BLaER1 treated with 17β-estradiol and CSF1 and Interleukin-3, amounts not matched to agents 10 nM and 100 nM (cell line): Measurements from ENCODE around the gene TTC24.

Experiments
- H3K27ac ChIP-seq, 11 experiments: shearing (Covaris generic); formaldehyde crosslinking; 2 replicates each; pipeline ENCODE4 v1.8.1; 2022
- H3K27me3 ChIP-seq, 11 experiments: shearing (Covaris generic); formaldehyde crosslinking; 2 replicates each; pipeline ENCODE4 v1.8.1; 2022
- H3K36me3 ChIP-seq, 11 experiments: shearing (Covaris generic); formaldehyde crosslinking; 2 replicates each; pipeline ENCODE4 v1.8.1; 2022
- H3K4me1 ChIP-seq, 10 experiments: shearing (Covaris generic); formaldehyde crosslinking; 2 replicates each; pipeline ENCODE4 v1.8.1; 2022
- H3K4me2 ChIP-seq, 11 experiments: shearing (Covaris generic); formaldehyde crosslinking; 2 replicates each; pipeline ENCODE4 v1.8.1; 2022
- H3K4me3 ChIP-seq, 10 experiments: shearing (Covaris generic); formaldehyde crosslinking; 2 replicates each; pipeline ENCODE4 v1.8.1; 2022
- H3K9ac ChIP-seq, 11 experiments: shearing (Covaris generic); formaldehyde crosslinking; 2 replicates each; pipeline ENCODE4 v1.8.1; 2022
- H3K9me3 ChIP-seq, 11 experiments: shearing (Covaris generic); formaldehyde crosslinking; replicated peaks in 1 of 11; 2 replicates each; pipeline ENCODE4 v1.8.1; 2022
- H4K20me1 ChIP-seq, 11 experiments: shearing (Covaris generic); formaldehyde crosslinking; 2 replicates each; pipeline ENCODE4 v1.8.1; 2022
- Cebpa-rat ChIP-seq, 11 experiments: shearing (Covaris generic); IDR thresholded peaks; 2 replicates each; pipeline ENCODE4 v1.8.1; 2022

The TTC24 gene

DNA sequence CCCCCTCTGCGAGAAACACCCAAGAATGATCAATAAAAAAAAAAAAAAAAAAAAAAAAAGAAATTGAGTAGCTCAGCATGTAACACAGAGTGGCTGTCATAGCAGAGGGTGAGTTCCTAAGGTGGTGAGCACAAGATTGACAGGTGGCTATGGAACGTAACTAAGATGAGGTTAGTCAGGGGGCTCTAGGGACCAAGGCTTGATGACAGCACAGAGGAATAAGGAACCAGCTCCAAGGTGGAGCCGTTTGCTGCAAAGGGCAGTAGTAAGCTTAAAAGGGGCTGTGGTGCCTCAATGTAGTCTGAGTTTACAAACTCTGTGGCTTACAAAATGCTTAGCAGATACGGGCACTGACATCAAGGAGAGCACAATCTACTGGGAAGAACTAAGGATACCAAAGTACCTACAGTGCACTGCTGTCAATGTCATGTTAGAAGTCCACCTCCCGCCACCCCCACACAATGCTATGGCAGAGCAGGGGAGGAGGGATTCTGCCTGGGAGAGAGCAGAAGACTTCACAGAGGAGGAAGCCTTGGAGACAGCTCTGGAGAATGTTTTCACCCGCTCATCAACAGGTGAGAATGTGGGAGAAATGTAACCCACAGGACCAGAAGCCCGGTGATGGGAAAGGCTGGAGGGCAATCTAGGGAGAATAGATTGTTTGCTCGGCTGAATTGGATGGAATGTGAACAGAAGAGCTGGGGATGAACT lies 20.3 kb upstream of the TTC24 start:
- H3K27me3 ChIP-seq = no peaks in the 10 kb centered on the region
- H4K20me1 ChIP-seq = no peaks in the 10 kb centered on the region
- no peak overlapping the region for H3K4me3 ChIP-seq
- H3K27ac ChIP-seq = peak overlapping the region in 8 of 11 experiments; percentile 1 to 49 (median 37); a peak in 10 of 22 replicates
- peaks cover 0 to 80% (median 74%) of the 10 kb centered on the region in 11 experiments; a peak in 20 of 22 replicates for H3K36me3 ChIP-seq
- peak overlapping the region in 2 of 11 experiments; percentile 4 to 41; a peak in 1 of 22 replicates for H3K9ac ChIP-seq
- peak overlapping the region in 10 of 11 experiments; percentile 16 to 59 (median 35); a peak in 16 of 22 replicates for H3K4me2 ChIP-seq
- peaks cover 0 to 5% (median 0%) of the 10 kb centered on the region in 11 experiments; a peak in 1 of 22 replicates for H3K9me3 ChIP-seq
- TF ChIP-seq Cebpa-rat (IDR thresholded peaks at IDR 0.05) = no peak
- H3K4me1 ChIP-seq = peaks cover 32 to 50% (median 39%) of the 10 kb centered on the region in 10 experiments

DNA sequence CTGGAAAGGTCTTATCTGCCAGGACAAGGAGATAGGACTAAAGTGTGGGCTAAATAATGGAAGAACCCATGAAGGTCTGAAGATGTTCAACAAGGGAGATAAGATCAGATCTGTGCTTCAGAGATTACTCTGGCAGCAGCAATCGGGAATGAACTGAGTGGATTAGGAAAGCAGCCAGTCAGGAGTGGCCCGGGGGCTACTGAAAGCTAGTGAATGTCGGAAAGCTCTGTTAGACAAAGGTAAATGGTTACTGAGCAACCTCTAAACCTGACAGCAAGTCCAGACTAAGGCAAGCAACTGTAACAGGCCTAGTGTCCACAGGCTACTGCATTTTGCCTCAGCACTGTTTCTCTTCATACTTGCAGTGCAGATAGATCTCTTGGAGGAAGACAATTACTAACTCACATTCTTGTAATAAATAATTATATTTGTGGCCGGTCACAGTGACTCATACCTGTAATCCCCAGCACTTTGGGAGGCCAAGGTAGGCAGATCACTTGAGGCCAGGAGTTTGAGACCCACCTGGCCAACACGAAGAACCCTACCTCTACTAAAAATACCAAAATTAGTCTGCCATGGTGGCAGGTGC lies 19.6 kb upstream of the TTC24 start:
- Histone ChIP-seq H3K27ac (peak overlapping the region in 6 of 11 experiments; percentile 1 to 49 (median 40); a peak in 8 of 22 replicates), H3K36me3 (peaks cover 0 to 80% (median 76%) of the 10 kb centered on the region in 11 experiments; a peak in 20 of 22 replicates)

GRCh38 chr1:156560585-156561163 lies 18.8 kb upstream of the TTC24 start:
- TF ChIP-seq Cebpa-rat (IDR thresholded peaks at IDR 0.05) = no peak
- Histone ChIP-seq H3K9me3 (peaks cover 0 to 5% (median 0%) of the 10 kb centered on the region in 11 experiments; a peak in 1 of 22 replicates), H3K9ac (no peak overlapping the region; a peak in 1 of 22 replicates), H3K36me3 (peaks cover 0 to 80% (median 77%) of the 10 kb centered on the region in 11 experiments; a peak in 20 of 22 replicates), H3K4me2 (peak overlapping the region in 5 of 11 experiments; percentile 1 to 50 (median 31); a peak in 6 of 22 replicates), H3K4me3 (no peak overlapping the region), H3K27me3 (no peaks in the 10 kb centered on the region), H3K27ac (peak overlapping the region in 3 of 11 experiments; percentile 2 to 29 (median 12); a peak in 4 of 22 replicates), H4K20me1 (no peaks in the 10 kb centered on the region), H3K4me1 (peaks cover 20 to 39% (median 25%) of the 10 kb centered on the region in 10 experiments)

More for the DNA sequence above, 19.6 kb upstream of the TTC24 start:
- H3K27me3 ChIP-seq = no peaks in the 10 kb centered on the region
- no peak overlapping the region for H3K4me3 ChIP-seq
- H3K4me2 ChIP-seq = peak overlapping the region in 9 of 11 experiments; percentile 16 to 59 (median 32); a peak in 13 of 22 replicates
- TF ChIP-seq Cebpa-rat (IDR thresholded peaks at IDR 0.05) = no peak
- H3K9me3 ChIP-seq = peaks cover 0 to 5% (median 0%) of the 10 kb centered on the region in 11 experiments; a peak in 1 of 22 replicates
- 0 out of 22 replicates have a peak overlapping the region, but pooled peaks of 2 of the 11 experiments have one; percentile 4 to 41 for H3K9ac ChIP-seq
- no peaks in the 10 kb centered on the region for H4K20me1 ChIP-seq
- peaks cover 26 to 44% (median 33%) of the 10 kb centered on the region in 10 experiments for H3K4me1 ChIP-seq

GRCh38 chr1:156565519-156565918 lies 14.0 kb upstream of the TTC24 start:
- Histone ChIP-seq H4K20me1 (no peaks in the 10 kb centered on the region), H3K4me2 (no peak overlapping the region; a peak in 1 of 22 replicates), H3K4me1 (peaks cover 1 to 31% (median 10%) of the 10 kb centered on the region in 10 experiments; a peak in 19 of 20 replicates), H3K36me3 (peaks cover 0 to 97% (median 88%) of the 10 kb centered on the region in 11 experiments; a peak in 21 of 22 replicates), H3K9me3 (peaks cover 0 to 5% (median 0%) of the 10 kb centered on the region in 11 experiments; a peak in 1 of 22 replicates), H3K9ac (no peak overlapping the region), H3K4me3 (no peak overlapping the region), H3K27me3 (no peaks in the 10 kb centered on the region), H3K27ac (no peak overlapping the region)
- no peak for TF ChIP-seq Cebpa-rat (IDR thresholded peaks at IDR 0.05)

GRCh38 chr1:156566436-156566835 lies 13.1 kb upstream of the TTC24 start:
- Histone ChIP-seq H3K36me3 (peaks cover 0 to 89% (median 80%) of the 10 kb centered on the region in 11 experiments; a peak in 21 of 22 replicates), H3K27ac (no peak overlapping the region), H3K9ac (no peak overlapping the region), H3K4me3 (no peak overlapping the region), H3K4me2 (peak overlapping the region in 1 of 11 experiments; percentile 43; a peak in 1 of 22 replicates), H3K4me1 (peaks cover 10 to 31% (median 18%) of the 10 kb centered on the region in 10 experiments), H3K27me3 (no peaks in the 10 kb centered on the region), H3K9me3 (peaks cover 0 to 5% (median 0%) of the 10 kb centered on the region in 11 experiments; a peak in 1 of 22 replicates), H4K20me1 (no peaks in the 10 kb centered on the region)
- no peak for TF ChIP-seq Cebpa-rat (IDR thresholded peaks at IDR 0.05)

GRCh38 chr1:156571261-156571852 lies 8.2 kb upstream of the TTC24 start:
- Histone ChIP-seq H3K4me1 (peaks cover 25 to 37% (median 31%) of the 10 kb centered on the region in 10 experiments), H3K27ac (peak overlapping the region in 10 of 11 experiments; percentile 24 to 84 (median 70); a peak in 16 of 22 replicates), H3K27me3 (no peaks in the 10 kb centered on the region), H3K9me3 (no peaks in the 10 kb centered on the region), H3K9ac (peak overlapping the region; percentile 57 to 86 (median 79); a peak in 20 of 22 replicates), H3K36me3 (peaks cover 0 to 39% (median 31%) of the 10 kb centered on the region in 11 experiments; a peak in 19 of 22 replicates), H3K4me3 (peak overlapping the region; percentile 46 to 85 (median 72)), H3K4me2 (peak overlapping the region; percentile 89 to 99 (median 95)), H4K20me1 (no peaks in the 10 kb centered on the region)
- TF ChIP-seq Cebpa-rat (IDR thresholded peaks at IDR 0.05) = no peak

- no peaks in the 10 kb centered on the region for H3K27me3 ChIP-seq
- H3K36me3 ChIP-seq = peaks cover 0 to 36% (median 27%) of the 10 kb centered on the region in 11 experiments; a peak in 19 of 22 replicates
- no peaks in the 10 kb centered on the region for H4K20me1 ChIP-seq
- H3K9me3 ChIP-seq = no peaks in the 10 kb centered on the region
- H3K9ac ChIP-seq = peak within 1 kb of the TSS; percentile 57 to 86 (median 79); a peak in 20 of 22 replicates
- H3K4me2 ChIP-seq = peak within 1 kb of the TSS; percentile 89 to 99 (median 95)
- peak within 1 kb of the TSS in 10 of 11 experiments; percentile 1 to 84 (median 70); a peak in 17 of 22 replicates for H3K27ac ChIP-seq
- peaks cover 25 to 37% (median 31%) of the 10 kb centered on the region in 10 experiments for H3K4me1 ChIP-seq
- H3K4me3 ChIP-seq = peak within 1 kb of the TSS; percentile 46 to 85 (median 72)
- TF ChIP-seq Cebpa-rat (IDR thresholded peaks at IDR 0.05) = no peak
Observed at GRCh38 chr1:156571919-156572662, 7.4 kb upstream of the TTC24 start, which contains the start of gene IQGAP3. TSS of gene IQGAP3 (minus strand) at chr1:156572565. CDS start at chr1:156572529, 36 bp downstream.
